Vagina (tissue), 2 donors: Measurements from ENCODE around the gene FBXO2. TPM values are rescaled to one million over a fixed set of nuclear protein-coding genes. Genes with fewer than 3 reads are reported as not detected.
A peak's percentile ranks its signal among the peaks of the same experiment; 100 is the strongest.

Experiments used
- DNase-seq, 2 donors: peaks; one replicate each; pipeline ENCODE4 v3.0.0-alpha.2; 2017; ENCODE audit errors: extremely low spot score in 2 of 2
- H3K27ac ChIP-seq: fragments of 200-600 bp; sonication (generic); one replicate; pipeline ENCODE4 v1.5.1; 2019
- H3K27me3 ChIP-seq: fragments of 200-600 bp; sonication (generic); one replicate; pipeline ENCODE4 v1.5.1; 2019
- H3K36me3 ChIP-seq, 2 donors: fragments of 200-600 bp; sonication (generic); one replicate each; pipeline ENCODE4 v1.5.1; 2017 to 2019
- H3K4me1 ChIP-seq: fragments of 200-600 bp; sonication (generic); one replicate; pipeline ENCODE4 v1.5.1; 2019
- H3K4me3 ChIP-seq, 2 donors: fragments of 200-600 bp; sonication (generic); 1 replicate in 1 of 2; 2 replicates in 1 of 2; pipeline ENCODE4 v1.5.1; 2016 to 2019
- H3K9me3 ChIP-seq: fragments of 200-600 bp; sonication (generic); one replicate; pipeline ENCODE4 v1.5.1; 2019
- POLR2A ChIP-seq, 2 donors: fragments of 450-650 bp; IDR thresholded peaks; one replicate each; pipeline ENCODE4 v1.6.1; 2017; ENCODE audit warnings: antibody characterized with exemption in 2 of 2, mild to moderate bottlenecking in 2 of 2, moderate library complexity in 2 of 2
- POLR2AphosphoS5 ChIP-seq, 2 donors: sonication (generic); formaldehyde crosslinking; IDR thresholded peaks; one replicate each; pipeline ENCODE4 v1.9.0; 2017; ENCODE audit warnings: antibody characterized with exemption in 2 of 2, mild to moderate bottlenecking in 2 of 2, low read depth in 1 of 2; ENCODE audit not compliant: insufficient read depth in 1 of 2
- intact Hi-C: fragments of 100-400 bp; cut with DNase I; formaldehyde crosslinking; loops from one replicate; pipeline ENCODE4 v1.15.1; 2023
- total RNA-seq: library from RNA; depleted of rRNA; stranded (reverse); fragments of >200 nt; gene quantifications from one replicate; pipeline ENCODE4 v1.2.3, GENCODE V29; 2016
- TF ChIP-seq, protein P1 (sequence below), 3 experiments: fragments of 450-650 bp in 2 of 3; fragments of 200-600 bp in 1 of 3; sonication (generic) in 1 of 3; IDR thresholded peaks; one replicate each; pipeline ENCODE4 v1.5.1; 2017 to 2019; ENCODE audit warnings: antibody characterized with exemption in 3 of 3, mild to moderate bottlenecking in 2 of 3, moderate library complexity in 2 of 3

Gene FBXO2, protein sequence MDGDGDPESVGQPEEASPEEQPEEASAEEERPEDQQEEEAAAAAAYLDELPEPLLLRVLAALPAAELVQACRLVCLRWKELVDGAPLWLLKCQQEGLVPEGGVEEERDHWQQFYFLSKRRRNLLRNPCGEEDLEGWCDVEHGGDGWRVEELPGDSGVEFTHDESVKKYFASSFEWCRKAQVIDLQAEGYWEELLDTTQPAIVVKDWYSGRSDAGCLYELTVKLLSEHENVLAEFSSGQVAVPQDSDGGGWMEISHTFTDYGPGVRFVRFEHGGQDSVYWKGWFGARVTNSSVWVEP
- total RNA-seq: 27.3 TPM

- Histone ChIP-seq H3K36me3 (no peaks in the 10 kb centered on the region), H3K27ac (peak within 1 kb of the TSS; percentile 82), H3K4me3 (peak within 1 kb of the TSS; percentile 58 to 94), H3K9me3 (no peaks in the 10 kb centered on the region), H3K27me3 (peaks cover 9% of the 10 kb centered on the region), H3K4me1 (peaks cover 38% of the 10 kb centered on the region)
- no peak for DNase-seq
- TF ChIP-seq, protein P1, sequence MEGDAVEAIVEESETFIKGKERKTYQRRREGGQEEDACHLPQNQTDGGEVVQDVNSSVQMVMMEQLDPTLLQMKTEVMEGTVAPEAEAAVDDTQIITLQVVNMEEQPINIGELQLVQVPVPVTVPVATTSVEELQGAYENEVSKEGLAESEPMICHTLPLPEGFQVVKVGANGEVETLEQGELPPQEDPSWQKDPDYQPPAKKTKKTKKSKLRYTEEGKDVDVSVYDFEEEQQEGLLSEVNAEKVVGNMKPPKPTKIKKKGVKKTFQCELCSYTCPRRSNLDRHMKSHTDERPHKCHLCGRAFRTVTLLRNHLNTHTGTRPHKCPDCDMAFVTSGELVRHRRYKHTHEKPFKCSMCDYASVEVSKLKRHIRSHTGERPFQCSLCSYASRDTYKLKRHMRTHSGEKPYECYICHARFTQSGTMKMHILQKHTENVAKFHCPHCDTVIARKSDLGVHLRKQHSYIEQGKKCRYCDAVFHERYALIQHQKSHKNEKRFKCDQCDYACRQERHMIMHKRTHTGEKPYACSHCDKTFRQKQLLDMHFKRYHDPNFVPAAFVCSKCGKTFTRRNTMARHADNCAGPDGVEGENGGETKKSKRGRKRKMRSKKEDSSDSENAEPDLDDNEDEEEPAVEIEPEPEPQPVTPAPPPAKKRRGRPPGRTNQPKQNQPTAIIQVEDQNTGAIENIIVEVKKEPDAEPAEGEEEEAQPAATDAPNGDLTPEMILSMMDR (IDR thresholded peaks at IDR 0.05): no peak
- TF ChIP-seq POLR2AphosphoS5 (IDR thresholded peaks at IDR 0.05; ENCODE audit: insufficient read depth in 1 of 2, low read depth in 1 of 2) (no peak), POLR2A (IDR thresholded peaks at IDR 0.05) (no peak)
- intact Hi-C loops: loop anchor here (1.0 to 5.0 kb wide), 2 partner anchors 68 to 148 kb away; no protein-coding TSS in a partner anchor
These were observed at the start of gene FBXO2, which contains the start of gene FBXO44 for GRCh38 chr1:11654137-11654938. FBXO2 (minus strand) TSS chr1:11654429; CDS start chr1:11654340, 89 bp downstream. FBXO44 (plus strand) TSS chr1:11654877; CDS start chr1:11655836, 959 bp downstream.

GRCh38 chr1:11703357-11704193, 49.3 kb upstream of the FBXO2 start:
- no peak for DNase-seq
- H3K9me3 ChIP-seq: no peaks in the 10 kb centered on the region
- peaks cover 11% of the 10 kb centered on the region for H3K4me1 ChIP-seq
- no peaks in the 10 kb centered on the region for H3K27me3 ChIP-seq
- no peaks in the 10 kb centered on the region for H3K36me3 ChIP-seq
- intact Hi-C loops: no loop called here
- no peak overlapping the region for H3K27ac ChIP-seq
- no peak overlapping the region for H3K4me3 ChIP-seq
- TF ChIP-seq, protein P1 (IDR thresholded peaks at IDR 0.05): no peak
- no peak for TF ChIP-seq POLR2A (IDR thresholded peaks at IDR 0.05)
- no peak for TF ChIP-seq POLR2AphosphoS5 (IDR thresholded peaks at IDR 0.05; ENCODE audit: insufficient read depth in 1 of 2, low read depth in 1 of 2)

DNA sequence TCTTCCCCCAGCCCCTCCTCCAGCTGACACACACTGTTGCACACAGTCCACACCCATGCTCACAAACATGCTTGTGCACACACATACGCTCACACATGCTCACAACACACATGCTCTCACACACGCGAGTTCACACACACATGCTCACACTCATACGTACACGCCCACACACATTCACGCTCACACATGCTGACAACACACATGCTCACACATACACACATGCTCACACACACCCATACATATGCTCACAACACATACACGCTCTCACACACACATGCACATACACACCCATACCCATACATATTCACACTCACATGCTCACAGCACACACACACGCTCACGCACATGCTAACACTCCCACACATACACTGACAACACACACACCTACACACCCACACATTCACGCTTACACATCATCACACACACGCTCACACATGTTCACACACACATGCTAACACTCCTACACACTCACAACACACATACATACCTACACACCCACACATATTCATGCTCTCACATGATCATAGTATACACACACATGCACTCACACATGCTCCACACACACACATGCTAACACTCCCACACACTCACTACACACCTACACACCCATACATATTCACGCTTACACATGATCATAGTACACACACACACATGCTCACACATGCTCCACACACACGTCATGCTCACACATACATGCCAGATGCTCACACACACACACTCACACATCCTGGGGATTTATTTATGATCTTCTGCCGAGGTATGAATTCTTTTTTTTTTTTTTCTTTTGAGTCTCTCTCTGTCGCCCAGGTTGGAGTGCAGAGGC, 48.0 kb upstream of the FBXO2 start:
- intact Hi-C loops: no loop called here
- no peak for DNase-seq
- peaks cover 11% of the 10 kb centered on the region for H3K4me1 ChIP-seq
- no peak overlapping the region for H3K27ac ChIP-seq
- H3K9me3 ChIP-seq: no peaks in the 10 kb centered on the region
- no peak overlapping the region for H3K4me3 ChIP-seq
- TF ChIP-seq, protein P1 (IDR thresholded peaks at IDR 0.05): no peak
- no peak for TF ChIP-seq POLR2A (IDR thresholded peaks at IDR 0.05)
- TF ChIP-seq POLR2AphosphoS5 (IDR thresholded peaks at IDR 0.05; ENCODE audit: insufficient read depth in 1 of 2, low read depth in 1 of 2): no peak
- no peaks in the 10 kb centered on the region for H3K36me3 ChIP-seq
- no peaks in the 10 kb centered on the region for H3K27me3 ChIP-seq

- Histone ChIP-seq H3K9me3 (no peaks in the 10 kb centered on the region), H3K36me3 (no peaks in the 10 kb centered on the region), H3K4me1 (peaks cover 11% of the 10 kb centered on the region), H3K27ac (no peak overlapping the region), H3K27me3 (no peaks in the 10 kb centered on the region), H3K4me3 (no peak overlapping the region)
- TF ChIP-seq, protein P1 (IDR thresholded peaks at IDR 0.05): no peak
- no peak for TF ChIP-seq POLR2A (IDR thresholded peaks at IDR 0.05)
- no peak for TF ChIP-seq POLR2AphosphoS5 (IDR thresholded peaks at IDR 0.05; ENCODE audit: insufficient read depth in 1 of 2, low read depth in 1 of 2)
- intact Hi-C loops: no loop called here
- no peak for DNase-seq
These were observed 47.3 kb upstream of the FBXO2 start for GRCh38 chr1:11701551-11701961.
